ENCODE data around the gene CYBC1.

DNA sequence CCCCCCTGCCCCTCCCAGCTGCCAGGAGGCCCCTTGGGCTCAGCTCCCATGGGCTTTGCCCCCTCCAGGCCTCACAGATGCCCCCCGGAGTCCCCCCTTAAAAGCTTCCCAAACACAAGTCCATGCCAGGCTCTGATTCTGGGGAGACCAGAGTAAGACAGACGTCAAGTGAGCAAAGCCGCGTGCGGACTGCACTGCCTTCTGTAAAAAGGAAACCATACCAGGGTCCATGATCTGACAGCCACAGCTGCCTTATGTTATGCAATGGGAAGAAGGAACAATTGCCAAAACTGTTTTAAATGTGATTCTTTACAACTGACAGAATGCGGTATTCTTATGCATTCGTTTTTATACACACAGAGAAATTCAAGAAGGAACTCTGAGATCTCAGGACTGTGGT is 50.3 kb downstream of the CYBC1 start:
- TF ChIP-seq, protein P1, sequence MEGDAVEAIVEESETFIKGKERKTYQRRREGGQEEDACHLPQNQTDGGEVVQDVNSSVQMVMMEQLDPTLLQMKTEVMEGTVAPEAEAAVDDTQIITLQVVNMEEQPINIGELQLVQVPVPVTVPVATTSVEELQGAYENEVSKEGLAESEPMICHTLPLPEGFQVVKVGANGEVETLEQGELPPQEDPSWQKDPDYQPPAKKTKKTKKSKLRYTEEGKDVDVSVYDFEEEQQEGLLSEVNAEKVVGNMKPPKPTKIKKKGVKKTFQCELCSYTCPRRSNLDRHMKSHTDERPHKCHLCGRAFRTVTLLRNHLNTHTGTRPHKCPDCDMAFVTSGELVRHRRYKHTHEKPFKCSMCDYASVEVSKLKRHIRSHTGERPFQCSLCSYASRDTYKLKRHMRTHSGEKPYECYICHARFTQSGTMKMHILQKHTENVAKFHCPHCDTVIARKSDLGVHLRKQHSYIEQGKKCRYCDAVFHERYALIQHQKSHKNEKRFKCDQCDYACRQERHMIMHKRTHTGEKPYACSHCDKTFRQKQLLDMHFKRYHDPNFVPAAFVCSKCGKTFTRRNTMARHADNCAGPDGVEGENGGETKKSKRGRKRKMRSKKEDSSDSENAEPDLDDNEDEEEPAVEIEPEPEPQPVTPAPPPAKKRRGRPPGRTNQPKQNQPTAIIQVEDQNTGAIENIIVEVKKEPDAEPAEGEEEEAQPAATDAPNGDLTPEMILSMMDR (IDR thresholded peaks at IDR 0.05; ENCODE audit: low read depth, low read length, poor library complexity, severe bottlenecking) = no peak
- TF ChIP-seq EZH2phosphoT487 (IDR thresholded peaks at IDR 0.05; ENCODE audit: borderline replicate concordance, low read length) = no peak
